HFF-Myc (cell line): ENCODE data around the gene EMCN.

Experiments used
- DNase-seq: peaks from one replicate; pipeline ENCODE4 v3.0.0-alpha.2; 2011; ENCODE audit warnings: low read depth; ENCODE audit errors: extremely low read depth
- H3K4me3 ChIP-seq: replicated peaks from 2 replicates; pipeline ENCODE4 v1.5.1; 2011; ENCODE audit warnings: low read depth, mild to moderate bottlenecking, control low read depth, low read length
- CTCF ChIP-seq: IDR thresholded peaks from 2 replicates; pipeline ENCODE4 v1.5.1; 2012; ENCODE audit warnings: mild to moderate bottlenecking, low read depth, low read length, control low read depth; ENCODE audit errors: missing control alignments

The EMCN gene

GRCh38 chr4:100511896-100512295 lies 5.9 kb downstream of the EMCN start:
- DNase-seq = no peak

GRCh38 chr4:100510551-100510950 lies 7.3 kb downstream of the EMCN start:
- DNase-seq = no peak
- TF ChIP-seq CTCF = no peak
- no peak overlapping the region for H3K4me3 ChIP-seq

More at GRCh38 chr4:100511896-100512295, 5.9 kb downstream of the EMCN start:
- no peak overlapping the region for H3K4me3 ChIP-seq
- TF ChIP-seq CTCF = no peak

- no peak for DNase-seq
- TF ChIP-seq CTCF = no peak
- H3K4me3 ChIP-seq = no peak overlapping the region
Measured at GRCh38 chr4:100509386-100509785, 8.4 kb downstream of the EMCN start.

- TF ChIP-seq CTCF = no peak
- no peak overlapping the region for H3K4me3 ChIP-seq
- DNase-seq = no peak
Measured at GRCh38 chr4:100508691-100509090, 9.1 kb downstream of the EMCN start.

- no peak overlapping the region for H3K4me3 ChIP-seq
- DNase-seq = no peak
- no peak for TF ChIP-seq CTCF
Measured at GRCh38 chr4:100504086-100504874, 13.5 kb downstream of the EMCN start.

- no peak overlapping the region for H3K4me3 ChIP-seq
- no peak for DNase-seq
- no peak for TF ChIP-seq CTCF
Measured at GRCh38 chr4:100497791-100498190, 20.0 kb downstream of the EMCN start.

GRCh38 chr4:100495074-100495473 lies 22.7 kb downstream of the EMCN start:
- no peak for DNase-seq
- H3K4me3 ChIP-seq = no peak overlapping the region
- TF ChIP-seq CTCF = no peak
